H1 (cell line): Measurements from ENCODE around the gene TMEM169.

Experiments
- CEBPB ChIP-seq: IDR thresholded peaks from 2 replicates; pipeline ENCODE4 v1.6.1; 2012; ENCODE audit warnings: low read depth, low read length
- CTCF ChIP-seq, 3 experiments: IDR thresholded peaks; 1 replicate in 2 of 3; 2 replicates in 1 of 3; pipeline versions ENCODE4 v1.5.1 to v1.6.1; 2011; ENCODE audit warnings: low read length in 3 of 3, mild to moderate bottlenecking in 3 of 3, inconsistent platforms in 2 of 3, low read depth in 1 of 3, moderate library complexity in 1 of 3; ENCODE audit not compliant: insufficient read depth in 1 of 3; ENCODE audit errors: control extremely low read depth in 1 of 3
- POLR2A ChIP-seq, 2 experiments: IDR thresholded peaks; 1 replicate in 1 of 2; 2 replicates in 1 of 2; pipeline ENCODE4 v1.6.1; 2011; ENCODE audit warnings: low read depth in 2 of 2, low read length in 2 of 2, mild to moderate bottlenecking in 2 of 2; ENCODE audit errors: control extremely low read depth in 1 of 2

- TF ChIP-seq CTCF (IDR thresholded peaks at IDR 0.05; ENCODE audit: control extremely low read depth in 1 of 3, insufficient read depth in 1 of 3, low read depth in 1 of 3, low read length in 3 of 3) (no peak), CEBPB (no peak), POLR2A (IDR thresholded peaks at IDR 0.05; ENCODE audit: control extremely low read depth in 1 of 2, low read depth in 2 of 2, low read length in 2 of 2) (no peak)
Observed at GRCh38 chr2:216131175-216131926, 49.6 kb downstream of the TMEM169 start.
